ENCODE results near the gene LRRC34. TPM values are rescaled to one million over a fixed set of nuclear protein-coding genes. Genes with fewer than 3 reads are reported as not detected.

LRRC34 gene
- polyA plus RNA-seq, 2 of the 4 experiments (the other 2 are of a cell fraction): not detected

GRCh38 chr3:169836942-169837275 lies 24.2 kb upstream of the LRRC34 start:
- H3K4me2 ChIP-seq: no peak overlapping the region
- DNase-seq (ENCODE audit: low read depth in 1 of 2, low spot score in 1 of 2) (no peak), ATAC-seq (0 out of 6 replicates have a peak, but pooled peaks of 1 of the 2 experiments have one; percentile 46), FAIRE-seq (no peak)
- WGBS (ENCODE audit: missing lambda C conversion rate): 73% methylated on average over 3 of the region's 3 CpGs
- no peaks in the 10 kb centered on the region for H3K9me3 ChIP-seq
- H3K4me1 ChIP-seq: no peaks in the 10 kb centered on the region
- ChIA-PET CTCF (no interaction called here), POLR2A (no interaction called here)
- TF ChIP-seq RARB (CRISPR knock-in tag; IDR thresholded peaks at IDR 0.05) (no peak), POLR2A (IDR thresholded peaks at IDR 0.05; ENCODE audit: low read length) (no peak), SREBF2 (IDR thresholded peaks at IDR 0.05) (no peak), HOXB5 (CRISPR knock-in tag; IDR thresholded peaks at IDR 0.05) (no peak), FOXS1 (CRISPR knock-in tag; IDR thresholded peaks at IDR 0.05) (no peak), ZNF302 (CRISPR knock-in tag; IDR thresholded peaks at IDR 0.05) (no peak), CBX8 (IDR thresholded peaks at IDR 0.05) (no peak), NPAS2 (CRISPR knock-in tag; IDR thresholded peaks at IDR 0.05; ENCODE audit: borderline replicate concordance) (no peak)
- TF ChIP-seq, protein P1, sequence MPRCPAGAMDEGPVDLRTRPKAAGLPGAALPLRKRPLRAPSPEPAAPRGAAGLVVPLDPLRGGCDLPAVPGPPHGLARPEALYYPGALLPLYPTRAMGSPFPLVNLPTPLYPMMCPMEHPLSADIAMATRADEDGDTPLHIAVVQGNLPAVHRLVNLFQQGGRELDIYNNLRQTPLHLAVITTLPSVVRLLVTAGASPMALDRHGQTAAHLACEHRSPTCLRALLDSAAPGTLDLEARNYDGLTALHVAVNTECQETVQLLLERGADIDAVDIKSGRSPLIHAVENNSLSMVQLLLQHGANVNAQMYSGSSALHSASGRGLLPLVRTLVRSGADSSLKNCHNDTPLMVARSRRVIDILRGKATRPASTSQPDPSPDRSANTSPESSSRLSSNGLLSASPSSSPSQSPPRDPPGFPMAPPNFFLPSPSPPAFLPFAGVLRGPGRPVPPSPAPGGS (IDR thresholded peaks at IDR 0.05): no peak
- TF ChIP-seq, protein P2, sequence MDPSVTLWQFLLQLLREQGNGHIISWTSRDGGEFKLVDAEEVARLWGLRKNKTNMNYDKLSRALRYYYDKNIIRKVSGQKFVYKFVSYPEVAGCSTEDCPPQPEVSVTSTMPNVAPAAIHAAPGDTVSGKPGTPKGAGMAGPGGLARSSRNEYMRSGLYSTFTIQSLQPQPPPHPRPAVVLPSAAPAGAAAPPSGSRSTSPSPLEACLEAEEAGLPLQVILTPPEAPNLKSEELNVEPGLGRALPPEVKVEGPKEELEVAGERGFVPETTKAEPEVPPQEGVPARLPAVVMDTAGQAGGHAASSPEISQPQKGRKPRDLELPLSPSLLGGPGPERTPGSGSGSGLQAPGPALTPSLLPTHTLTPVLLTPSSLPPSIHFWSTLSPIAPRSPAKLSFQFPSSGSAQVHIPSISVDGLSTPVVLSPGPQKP (IDR thresholded peaks at IDR 0.05; ENCODE audit: low read depth, low read length): no peak
- no peak overlapping the region for H3K27ac ChIP-seq
- H3K4me3 ChIP-seq: no peak overlapping the region

- Histone ChIP-seq H3K27ac (no peak overlapping the region), H3K9me3 (no peaks in the 10 kb centered on the region), H3K4me3 (no peak overlapping the region), H3K4me2 (no peak overlapping the region), H3K4me1 (no peaks in the 10 kb centered on the region)
- no peak for DNase-seq (ENCODE audit: low read depth in 1 of 2, low spot score in 1 of 2)
- CTCF ChIA-PET: no interaction called here
- TF ChIP-seq ESRRA (IDR thresholded peaks at IDR 0.05; ENCODE audit: borderline replicate concordance, low read length) (no peak), RFX5 (IDR thresholded peaks at IDR 0.05) (no peak), CBX2 (IDR thresholded peaks at IDR 0.05; ENCODE audit: borderline replicate concordance, low read depth) (no peak), HEYL (CRISPR knock-in tag; IDR thresholded peaks at IDR 0.05) (no peak), BHLHE40 (IDR thresholded peaks at IDR 0.05; ENCODE audit: low read depth, low read length) (no peak), SMC3 (IDR thresholded peaks at IDR 0.05) (no peak), POLR2A (IDR thresholded peaks at IDR 0.05; ENCODE audit: low read length) (no peak), EP300 (IDR thresholded peaks at IDR 0.05) (no peak), POLR2AphosphoS2 (conservative IDR thresholded peaks at IDR 0.05; ENCODE audit: low read length) (no peak), NFE2L2 (conservative IDR thresholded peaks at IDR 0.05; ENCODE audit: low read length) (no peak)
- TF ChIP-seq, protein P3, sequence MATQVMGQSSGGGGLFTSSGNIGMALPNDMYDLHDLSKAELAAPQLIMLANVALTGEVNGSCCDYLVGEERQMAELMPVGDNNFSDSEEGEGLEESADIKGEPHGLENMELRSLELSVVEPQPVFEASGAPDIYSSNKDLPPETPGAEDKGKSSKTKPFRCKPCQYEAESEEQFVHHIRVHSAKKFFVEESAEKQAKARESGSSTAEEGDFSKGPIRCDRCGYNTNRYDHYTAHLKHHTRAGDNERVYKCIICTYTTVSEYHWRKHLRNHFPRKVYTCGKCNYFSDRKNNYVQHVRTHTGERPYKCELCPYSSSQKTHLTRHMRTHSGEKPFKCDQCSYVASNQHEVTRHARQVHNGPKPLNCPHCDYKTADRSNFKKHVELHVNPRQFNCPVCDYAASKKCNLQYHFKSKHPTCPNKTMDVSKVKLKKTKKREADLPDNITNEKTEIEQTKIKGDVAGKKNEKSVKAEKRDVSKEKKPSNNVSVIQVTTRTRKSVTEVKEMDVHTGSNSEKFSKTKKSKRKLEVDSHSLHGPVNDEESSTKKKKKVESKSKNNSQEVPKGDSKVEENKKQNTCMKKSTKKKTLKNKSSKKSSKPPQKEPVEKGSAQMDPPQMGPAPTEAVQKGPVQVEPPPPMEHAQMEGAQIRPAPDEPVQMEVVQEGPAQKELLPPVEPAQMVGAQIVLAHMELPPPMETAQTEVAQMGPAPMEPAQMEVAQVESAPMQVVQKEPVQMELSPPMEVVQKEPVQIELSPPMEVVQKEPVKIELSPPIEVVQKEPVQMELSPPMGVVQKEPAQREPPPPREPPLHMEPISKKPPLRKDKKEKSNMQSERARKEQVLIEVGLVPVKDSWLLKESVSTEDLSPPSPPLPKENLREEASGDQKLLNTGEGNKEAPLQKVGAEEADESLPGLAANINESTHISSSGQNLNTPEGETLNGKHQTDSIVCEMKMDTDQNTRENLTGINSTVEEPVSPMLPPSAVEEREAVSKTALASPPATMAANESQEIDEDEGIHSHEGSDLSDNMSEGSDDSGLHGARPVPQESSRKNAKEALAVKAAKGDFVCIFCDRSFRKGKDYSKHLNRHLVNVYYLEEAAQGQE (IDR thresholded peaks at IDR 0.05): no peak
- TF ChIP-seq, protein P4, sequence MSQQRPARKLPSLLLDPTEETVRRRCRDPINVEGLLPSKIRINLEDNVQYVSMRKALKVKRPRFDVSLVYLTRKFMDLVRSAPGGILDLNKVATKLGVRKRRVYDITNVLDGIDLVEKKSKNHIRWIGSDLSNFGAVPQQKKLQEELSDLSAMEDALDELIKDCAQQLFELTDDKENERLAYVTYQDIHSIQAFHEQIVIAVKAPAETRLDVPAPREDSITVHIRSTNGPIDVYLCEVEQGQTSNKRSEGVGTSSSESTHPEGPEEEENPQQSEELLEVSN (IDR thresholded peaks at IDR 0.05; ENCODE audit: borderline replicate concordance, low read depth): no peak
- 47% methylated on average over 5 of the region's 5 CpGs for WGBS (ENCODE audit: missing lambda C conversion rate)
- FAIRE-seq: no peak
- POLR2A ChIA-PET: no interaction called here
- ATAC-seq: no peak
Measured at GRCh38 chr3:169836078-169836941, 23.6 kb upstream of the LRRC34 start.
